Skeletal muscle tissue (tissue), 4 donors: Measurements from ENCODE around the gene CEACAM1. TPM values are rescaled to one million over a fixed set of nuclear protein-coding genes. Genes with fewer than 3 reads are reported as not detected.
A peak's percentile ranks its signal among the peaks of the same experiment; 100 is the strongest.

Source experiments
- H3K27ac ChIP-seq: one replicate; pipeline ENCODE4 v1.7.0; 2013; ENCODE audit warnings: mild to moderate bottlenecking, low read depth, low read length, inconsistent platforms
- H3K27me3 ChIP-seq, 3 donors: one replicate each; pipeline ENCODE4 v1.7.0; 2013; ENCODE audit warnings: low read length in 3 of 3; ENCODE audit not compliant: control insufficient read depth in 3 of 3, insufficient read depth in 3 of 3
- H3K36me3 ChIP-seq, 3 donors: one replicate each; pipeline ENCODE4 v1.7.0; 2013; ENCODE audit warnings: low read length in 3 of 3; ENCODE audit not compliant: control insufficient read depth in 3 of 3, insufficient read depth in 3 of 3
- H3K4me1 ChIP-seq, 3 donors: one replicate each; pipeline ENCODE4 v1.7.0; 2013; ENCODE audit warnings: low read length in 3 of 3, mild to moderate bottlenecking in 3 of 3; ENCODE audit not compliant: control insufficient read depth in 3 of 3, insufficient read depth in 3 of 3
- H3K4me3 ChIP-seq, 3 donors: one replicate each; pipeline ENCODE4 v1.7.0; 2013; ENCODE audit warnings: low read length in 3 of 3
- H3K9ac ChIP-seq, 3 donors: one replicate each; pipeline ENCODE4 v1.7.0; 2013; ENCODE audit warnings: low read length in 3 of 3, mild to moderate bottlenecking in 3 of 3, moderate library complexity in 2 of 3, low read depth in 1 of 3
- H3K9me3 ChIP-seq, 3 donors: one replicate each; pipeline ENCODE4 v1.7.0; 2013; ENCODE audit warnings: low read length in 3 of 3; ENCODE audit not compliant: control insufficient read depth in 3 of 3
- total RNA-seq: library from RNA; depleted of rRNA; stranded (reverse); fragments of >200 nt; gene quantifications from one replicate; pipeline ENCODE4 v1.2.3, GENCODE V29; 2014
- donor health status: Osteomylitis.

CEACAM1 gene
- 0.52 TPM for total RNA-seq

- Histone ChIP-seq H3K9ac (peak within 1 kb of the TSS in 1 of 3 donors; percentile 10), H3K4me3 (peak within 1 kb of the TSS in 1 of 3 donors; percentile 49), H3K27ac (no peak within 1 kb of the TSS), H3K36me3 (no peaks in the 10 kb centered on the region), H3K9me3 (no peaks in the 10 kb centered on the region), H3K27me3 (no peaks in the 10 kb centered on the region), H3K4me1 (peaks cover 0 to 4% (median 0%) of the 10 kb centered on the region in 3 donors)
Observed at GRCh38 chr19:42528354-42529247, at the start of gene CEACAM1. TSS of gene CEACAM1 (minus strand) at chr19:42528481. CDS start at chr19:42528374, 107 bp downstream.

GRCh38 chr19:42577016-42577415, 48.7 kb upstream of the CEACAM1 start:
- Histone ChIP-seq H3K36me3 (no peaks in the 10 kb centered on the region), H3K27me3 (peaks cover 0 to 3% (median 2%) of the 10 kb centered on the region in 3 donors), H3K27ac (no peak overlapping the region), H3K9ac (no peak overlapping the region), H3K4me1 (no peaks in the 10 kb centered on the region), H3K4me3 (no peak overlapping the region), H3K9me3 (no peaks in the 10 kb centered on the region)

- Histone ChIP-seq H3K4me1 (no peaks in the 10 kb centered on the region), H3K9me3 (no peaks in the 10 kb centered on the region), H3K27me3 (peaks cover 0 to 3% (median 2%) of the 10 kb centered on the region in 3 donors), H3K27ac (no peak overlapping the region), H3K4me3 (no peak overlapping the region), H3K36me3 (no peaks in the 10 kb centered on the region), H3K9ac (no peak overlapping the region)
Observed at GRCh38 chr19:42576241-42576640, 48.0 kb upstream of the CEACAM1 start.

- Histone ChIP-seq H3K9ac (no peak overlapping the region), H3K4me1 (no peaks in the 10 kb centered on the region), H3K4me3 (no peak overlapping the region), H3K9me3 (no peaks in the 10 kb centered on the region), H3K27me3 (peaks cover 0 to 3% (median 2%) of the 10 kb centered on the region in 3 donors), H3K36me3 (no peaks in the 10 kb centered on the region), H3K27ac (no peak overlapping the region)
Observed at GRCh38 chr19:42573642-42574041, 45.4 kb upstream of the CEACAM1 start.

- no peak overlapping the region for H3K27ac ChIP-seq
- H3K9me3 ChIP-seq, result no peaks in the 10 kb centered on the region
- no peak overlapping the region for H3K9ac ChIP-seq
- H3K27me3 ChIP-seq, result no peaks in the 10 kb centered on the region
- no peak overlapping the region for H3K4me3 ChIP-seq
- H3K4me1 ChIP-seq, result peaks cover 0 to 5% (median 5%) of the 10 kb centered on the region in 3 donors
- H3K36me3 ChIP-seq, result no peaks in the 10 kb centered on the region
Observed at GRCh38 chr19:42571116-42571515, 42.8 kb upstream of the CEACAM1 start.

GRCh38 chr19:42569193-42569592, 40.9 kb upstream of the CEACAM1 start:
- no peak overlapping the region for H3K27ac ChIP-seq
- no peaks in the 10 kb centered on the region for H3K27me3 ChIP-seq
- peaks cover 8 to 18% (median 13%) of the 10 kb centered on the region in 3 donors for H3K4me1 ChIP-seq
- H3K4me3 ChIP-seq, result no peak overlapping the region
- H3K36me3 ChIP-seq, result no peaks in the 10 kb centered on the region
- no peak overlapping the region for H3K9ac ChIP-seq
- no peaks in the 10 kb centered on the region for H3K9me3 ChIP-seq

- peaks cover 16 to 28% (median 18%) of the 10 kb centered on the region in 3 donors for H3K4me1 ChIP-seq
- no peak overlapping the region for H3K27ac ChIP-seq
Observed at GRCh38 chr19:42568006-42568405, 39.7 kb upstream of the CEACAM1 start.

GRCh38 chr19:42567567-42567966, 39.3 kb upstream of the CEACAM1 start:
- Histone ChIP-seq H3K4me3 (no peak overlapping the region), H3K36me3 (no peaks in the 10 kb centered on the region), H3K9ac (no peak overlapping the region), H3K27me3 (no peaks in the 10 kb centered on the region), H3K27ac (no peak overlapping the region), H3K4me1 (peaks cover 16 to 30% (median 18%) of the 10 kb centered on the region in 3 donors), H3K9me3 (no peaks in the 10 kb centered on the region)

More at GRCh38 chr19:42568006-42568405, 39.7 kb upstream of the CEACAM1 start:
- no peaks in the 10 kb centered on the region for H3K36me3 ChIP-seq
- H3K9ac ChIP-seq, result no peak overlapping the region
- H3K4me3 ChIP-seq, result no peak overlapping the region
- H3K27me3 ChIP-seq, result no peaks in the 10 kb centered on the region
- H3K9me3 ChIP-seq, result no peaks in the 10 kb centered on the region

GRCh38 chr19:42563352-42564210, 35.3 kb upstream of the CEACAM1 start:
- Histone ChIP-seq H3K27ac (peak overlapping the region; percentile 60), H3K36me3 (no peaks in the 10 kb centered on the region), H3K4me1 (peaks cover 16 to 30% (median 18%) of the 10 kb centered on the region in 3 donors), H3K4me3 (no peak overlapping the region), H3K9me3 (no peaks in the 10 kb centered on the region), H3K9ac (no peak overlapping the region), H3K27me3 (peaks cover 0 to 6% (median 0%) of the 10 kb centered on the region in 3 donors)
